B cell (primary cell): ENCODE results near the gene FOXP4. TPM values are rescaled to one million over a fixed set of nuclear protein-coding genes. Genes with fewer than 3 reads are reported as not detected.

Source experiments
- ATAC-seq: fragments of 200-7000 bp; cut with Tn5 transposase; one replicate; pipeline ENCODE4 v1.10.0; 2021; ENCODE audit warnings: low read depth, mild to moderate bottlenecking, moderate number of reproducible peaks, moderate library complexity
- CTCF ChIA-PET: fragments of 350-600 bp; sonication (Branson Sonifier 250); formaldehyde crosslinking; loops from one replicate; lab custom pipeline; 2021; ENCODE audit warnings: antibody characterized with exemption, inconsistent platforms; lab: Charles Lee
- POLR2A ChIA-PET: fragments of 350-600 bp; sonication (Branson Sonifier 250); formaldehyde crosslinking; loops from one replicate; lab custom pipeline; 2021; ENCODE audit warnings: antibody characterized with exemption; lab: Charles Lee
- DNase-seq: peaks from one replicate; pipeline ENCODE4 v3.0.0; 2013
- H2AFZ ChIP-seq: 2 replicates; pipeline ENCODE4 v1.6.1; 2012; ENCODE audit warnings: mild to moderate bottlenecking, low read depth, low read length; ENCODE audit not compliant: insufficient read depth, poor library complexity, severe bottlenecking
- H3K27ac ChIP-seq, 2 donors: 1 replicate in 1 of 2; 2 replicates in 1 of 2; pipeline ENCODE4 v1.5.1; 2012 to 2013; ENCODE audit warnings: low read length in 2 of 2, mild to moderate bottlenecking in 2 of 2, moderate library complexity in 1 of 2
- H3K27me3 ChIP-seq, 4 experiments: fragments of 200-600 bp in 1 of 4; sonication (generic) in 1 of 4; replicated peaks in 1 of 4; 1 replicate in 2 of 4; 2 replicates in 2 of 4; pipeline versions ENCODE4 v1.6.1 to v1.7.0; 2013 to 2016; ENCODE audit warnings: low read length in 3 of 4, mild to moderate bottlenecking in 2 of 4, mixed read lengths in 1 of 4, moderate library complexity in 1 of 4; ENCODE audit not compliant: insufficient read depth in 4 of 4, control insufficient read depth in 3 of 4; ENCODE audit errors: control extremely low read depth in 1 of 4
- H3K36me3 ChIP-seq, 2 experiments: replicated peaks in 1 of 2; 1 replicate in 1 of 2; 2 replicates in 1 of 2; pipeline versions ENCODE4 v1.6.1 to v1.7.1; 2013; ENCODE audit warnings: low read length in 1 of 2; ENCODE audit not compliant: insufficient read depth in 2 of 2, control insufficient read depth in 1 of 2; ENCODE audit errors: control extremely low read depth in 1 of 2, extremely low read depth in 1 of 2
- H3K4me1 ChIP-seq, 2 donors: fragments of 200-600 bp in 1 of 2; sonication (generic) in 1 of 2; 1 replicate in 1 of 2; 2 replicates in 1 of 2; pipeline versions ENCODE4 v1.5.1 to v1.6.1; 2013 to 2017; ENCODE audit warnings: low read length in 2 of 2; ENCODE audit not compliant: control insufficient read depth in 2 of 2, insufficient read depth in 2 of 2
- H3K4me2 ChIP-seq: replicated peaks from 2 replicates; pipeline ENCODE3; 2012; ENCODE audit warnings: mild to moderate bottlenecking, low read depth, low read length; ENCODE audit not compliant: poor library complexity, severe bottlenecking
- H3K4me3 ChIP-seq, 5 experiments: fragments of 200-600 bp in 1 of 5; sonication (generic) in 1 of 5; 1 replicate in 3 of 5; 2 replicates in 2 of 5; pipeline versions ENCODE4 v1.5.1 to v1.7.0; 2011 to 2016; ENCODE audit warnings: low read length in 4 of 5, mild to moderate bottlenecking in 4 of 5, low read depth in 2 of 5, control low read depth in 1 of 5, moderate library complexity in 1 of 5; ENCODE audit not compliant: insufficient read depth in 1 of 5; ENCODE audit errors: control extremely low read depth in 1 of 5, extremely low read depth in 1 of 5
- H3K79me2 ChIP-seq: fragments of 200-600 bp; sonication (generic); one replicate; pipeline ENCODE4 v1.6.0; 2016; ENCODE audit warnings: low read length; ENCODE audit not compliant: control insufficient read depth, insufficient read depth
- H3K9ac ChIP-seq: fragments of 200-600 bp; sonication (generic); 2 replicates; pipeline ENCODE4 v1.6.1; 2017; ENCODE audit warnings: mild to moderate bottlenecking, low read length, moderate library complexity
- H3K9me3 ChIP-seq, 3 donors: one replicate each; pipeline versions ENCODE4 v1.6.1 to v1.7.1; 2013; ENCODE audit warnings: low read length in 2 of 3; ENCODE audit not compliant: control insufficient read depth in 2 of 3, insufficient read depth in 1 of 3; ENCODE audit errors: control extremely low read depth in 1 of 3
- H4K20me1 ChIP-seq: 2 replicates; pipeline ENCODE4 v1.6.0; 2012; ENCODE audit warnings: mild to moderate bottlenecking, low read length; ENCODE audit not compliant: insufficient read depth, control insufficient read depth, poor library complexity, severe bottlenecking
- H3K27ac Mint-ChIP-seq: one replicate; pipeline ENCODE4 v1.8.0; 2021; ENCODE audit warnings: mixed read lengths
- H3K27me3 Mint-ChIP-seq: one replicate; pipeline ENCODE4 v1.8.0; 2021; ENCODE audit warnings: mixed read lengths
- H3K4me1 Mint-ChIP-seq: one replicate; pipeline ENCODE4 v1.8.0; 2021; ENCODE audit warnings: mixed read lengths
- H3K4me3 Mint-ChIP-seq: one replicate; pipeline ENCODE4 v1.8.0; 2021; ENCODE audit warnings: mixed read lengths
- H3K9me3 Mint-ChIP-seq: one replicate; pipeline ENCODE4 v1.8.0; 2022; ENCODE audit warnings: mixed read lengths; ENCODE audit not compliant: insufficient read depth
- EZH2 ChIP-seq: IDR thresholded peaks from 2 replicates; pipeline ENCODE4 v1.6.1; 2012; ENCODE audit warnings: borderline replicate concordance, low read depth, mild to moderate bottlenecking, moderate library complexity, low read length; ENCODE audit not compliant: insufficient read depth, poor library complexity, severe bottlenecking
- WGBS: methylation state at CpG from one replicate; pipeline ENCODE4 v1.1.5; 2013; ENCODE audit warnings: missing lambda C conversion rate; ENCODE audit not compliant: insufficient coverage; 5-methylcytosine and 5-hydroxymethylcytosine counted together
- intact Hi-C: fragments of 100-400 bp; cut with micrococcal nuclease; formaldehyde crosslinking; loops from one replicate; pipeline ENCODE4 v1.10.0; 2022
- polyA plus RNA-seq: library from polyadenylated mRNA; depleted of rRNA; stranded (reverse); fragments of >200 nt; gene quantifications from 2 replicates; pipeline ENCODE4 v1.2.3, GENCODE V29; 2012
- total RNA-seq, 2 donors: library from RNA; stranded (reverse); fragments of 120-200 nt in 1 of 2; gene quantifications; 1 replicate in 1 of 2; 2 replicates in 1 of 2; pipeline versions ENCODE4 v1.2.3 to v1.2.4, GENCODE V29; 2013 to 2022
- TF ChIP-seq, protein P1 (sequence below): fragments of 200-600 bp; IDR thresholded peaks from one replicate; pipeline ENCODE4 v1.8.0; 2022; ENCODE audit warnings: antibody characterized with exemption, mild to moderate bottlenecking

Gene FOXP4
- total and polyA plus RNA-seq, 2 donors (not counting 1 experiment from before 2014, with no cell fraction given) = 17.0 to 38.7 TPM

DNA sequence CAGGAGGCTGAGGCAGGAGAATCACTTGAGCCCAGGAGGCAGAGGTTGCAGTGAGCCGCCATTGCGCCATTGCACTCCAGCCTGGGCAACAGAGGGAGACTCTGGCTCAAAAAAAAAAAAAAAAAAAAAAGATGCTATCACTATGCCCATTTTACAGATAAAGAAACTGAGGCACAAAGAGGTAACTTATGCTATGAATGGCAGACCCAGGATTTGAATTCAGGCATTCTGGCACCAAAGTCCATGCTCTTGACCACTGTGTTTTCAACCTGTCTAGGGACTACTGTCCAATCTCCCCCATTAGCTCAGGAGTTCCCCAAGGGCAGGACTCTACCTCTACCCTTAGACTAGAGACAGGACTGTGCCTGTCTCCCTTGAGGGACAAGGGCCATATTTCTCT, 82.9 kb downstream of the FOXP4 start:
- Mint-ChIP-seq H3K9me3 (no peaks in the 10 kb centered on the region), H3K27ac (no peak overlapping the region), H3K4me3 (no peak overlapping the region), H3K27me3 (peaks cover 32% of the 10 kb centered on the region), H3K4me1 (no peaks in the 10 kb centered on the region)
- ATAC-seq (no peak), DNase-seq (no peak)
- no peaks in the 10 kb centered on the region for H4K20me1 ChIP-seq
- H3K4me1 ChIP-seq = no peaks in the 10 kb centered on the region
- TF ChIP-seq, protein P1, sequence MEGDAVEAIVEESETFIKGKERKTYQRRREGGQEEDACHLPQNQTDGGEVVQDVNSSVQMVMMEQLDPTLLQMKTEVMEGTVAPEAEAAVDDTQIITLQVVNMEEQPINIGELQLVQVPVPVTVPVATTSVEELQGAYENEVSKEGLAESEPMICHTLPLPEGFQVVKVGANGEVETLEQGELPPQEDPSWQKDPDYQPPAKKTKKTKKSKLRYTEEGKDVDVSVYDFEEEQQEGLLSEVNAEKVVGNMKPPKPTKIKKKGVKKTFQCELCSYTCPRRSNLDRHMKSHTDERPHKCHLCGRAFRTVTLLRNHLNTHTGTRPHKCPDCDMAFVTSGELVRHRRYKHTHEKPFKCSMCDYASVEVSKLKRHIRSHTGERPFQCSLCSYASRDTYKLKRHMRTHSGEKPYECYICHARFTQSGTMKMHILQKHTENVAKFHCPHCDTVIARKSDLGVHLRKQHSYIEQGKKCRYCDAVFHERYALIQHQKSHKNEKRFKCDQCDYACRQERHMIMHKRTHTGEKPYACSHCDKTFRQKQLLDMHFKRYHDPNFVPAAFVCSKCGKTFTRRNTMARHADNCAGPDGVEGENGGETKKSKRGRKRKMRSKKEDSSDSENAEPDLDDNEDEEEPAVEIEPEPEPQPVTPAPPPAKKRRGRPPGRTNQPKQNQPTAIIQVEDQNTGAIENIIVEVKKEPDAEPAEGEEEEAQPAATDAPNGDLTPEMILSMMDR = no peak
- no peaks in the 10 kb centered on the region for H3K36me3 ChIP-seq
- intact Hi-C loops = no loop called here
- H3K4me3 ChIP-seq = no peak overlapping the region
- H3K9ac ChIP-seq = no peak overlapping the region
- ChIA-PET POLR2A (no interaction called here), CTCF (no interaction called here)
- H3K4me2 ChIP-seq = no peak overlapping the region
- H2AFZ ChIP-seq = no peak overlapping the region
- H3K9me3 ChIP-seq = no peaks in the 10 kb centered on the region
- no peaks in the 10 kb centered on the region for H3K79me2 ChIP-seq
- H3K27me3 ChIP-seq = peaks cover 0 to 4% (median 0%) of the 10 kb centered on the region in 4 experiments
- no peak overlapping the region for H3K27ac ChIP-seq
- WGBS = no CpG with 5 or more reads among the region's 2 CpGs

DNA sequence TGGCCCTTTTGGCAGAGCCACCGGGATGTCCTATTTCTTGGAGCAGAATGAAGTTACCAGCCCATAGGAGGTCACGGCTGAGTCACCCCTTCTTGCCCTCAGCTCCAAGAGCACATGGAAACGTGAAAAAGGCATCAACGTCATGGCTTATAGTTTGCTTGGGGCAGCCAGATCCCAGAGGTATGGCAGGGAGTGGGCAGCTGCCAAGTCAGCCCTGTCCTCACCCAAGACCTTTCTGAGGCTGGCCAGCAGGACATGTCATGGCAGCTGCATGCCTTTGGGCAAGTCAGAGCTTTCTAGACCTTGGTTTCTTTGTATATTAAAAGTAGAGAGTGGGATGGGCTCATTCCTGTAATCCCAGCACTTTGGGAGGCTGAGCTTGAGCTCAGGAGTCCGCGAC, 83.9 kb downstream of the FOXP4 start:
- POLR2A ChIA-PET = no interaction called here
- Histone ChIP-seq H3K27ac (no peak overlapping the region), H3K9me3 (no peaks in the 10 kb centered on the region), H3K4me3 (no peak overlapping the region), H3K4me2 (no peak overlapping the region), H3K9ac (no peak overlapping the region), H3K27me3 (peaks cover 0 to 10% (median 0%) of the 10 kb centered on the region in 4 experiments), H3K79me2 (no peaks in the 10 kb centered on the region), H4K20me1 (no peaks in the 10 kb centered on the region), H3K36me3 (no peaks in the 10 kb centered on the region), H2AFZ (no peak overlapping the region), H3K4me1 (no peaks in the 10 kb centered on the region)
- intact Hi-C loops = no loop called here
- TF ChIP-seq EZH2 = no peak
- TF ChIP-seq, protein P1 = no peak
- 91% methylated on average over 4 of the region's 6 CpGs for WGBS
- CTCF ChIA-PET = interaction anchor here (1.2 kb wide), 1 partner anchor 27 kb away, joined by 3 read pairs; no protein-coding TSS in a partner anchor
- Mint-ChIP-seq H3K4me1 (no peaks in the 10 kb centered on the region), H3K4me3 (no peak overlapping the region), H3K27ac (no peak overlapping the region), H3K27me3 (peaks cover 41% of the 10 kb centered on the region), H3K9me3 (no peaks in the 10 kb centered on the region)
- DNase-seq (no peak), ATAC-seq (no peak)
